SK-N-SH (cell line): ENCODE measurements around the gene OGN. TPM values are rescaled to one million over a fixed set of nuclear protein-coding genes. Genes with fewer than 3 reads are reported as not detected.

Experiments used
- CTCF ChIA-PET: fragments of 300-600, 350-600 bp; formaldehyde crosslinking; extraction: SDS; loops from one replicate; lab custom pipeline; 2021; lab: Yijun Ruan, JAX
- POLR2A ChIA-PET: fragments of 350-600 bp; sonication (Branson Sonifier 250); formaldehyde crosslinking; extraction: SDS; loops from one replicate; lab custom pipeline; 2020; ENCODE audit warnings: antibody characterized with exemption, inconsistent platforms; lab: Yijun Ruan, JAX
- DNase-seq: peaks from one replicate; pipeline ENCODE4 v3.0.0; 2012
- H2AFZ ChIP-seq: fragments of 200-600 bp; sonication (generic); 2 replicates; pipeline ENCODE4 v1.8.1; 2016; ENCODE audit warnings: antibody characterized with exemption, mild to moderate bottlenecking, low read depth
- H3F3A ChIP-seq: fragments of 200-600 bp; sonication (generic); replicated peaks from 2 replicates; pipeline ENCODE3; 2016; ENCODE audit warnings: antibody characterized with exemption, mild to moderate bottlenecking; ENCODE audit not compliant: insufficient read depth
- H3K27ac ChIP-seq, 2 experiments: fragments of 200-500 bp in 1 of 2; fragments of 200-600 bp in 1 of 2; sonication (Bioruptor generic) in 1 of 2; sonication (generic), shearing (Covaris generic) in 1 of 2; 2 replicates each; pipeline versions ENCODE4 v1.5.1 to v1.6.1; 2014 to 2016; ENCODE audit warnings: low read depth in 2 of 2, inconsistent platforms in 1 of 2, low read length in 1 of 2, mild to moderate bottlenecking in 1 of 2, mixed read lengths in 1 of 2
- H3K27me3 ChIP-seq: fragments of 200-600 bp; sonication (generic), shearing (Covaris generic); 2 replicates; pipeline ENCODE4 v1.6.1; 2016; ENCODE audit warnings: mixed run types; ENCODE audit not compliant: insufficient read depth
- H3K36me3 ChIP-seq, 2 experiments: fragments of 200-500 bp in 1 of 2; fragments of 200-600 bp in 1 of 2; sonication (Bioruptor generic) in 1 of 2; sonication (generic) in 1 of 2; replicated peaks in 1 of 2; 2 replicates each; pipeline versions ENCODE3 to v1.5.1; 2014 to 2016; ENCODE audit warnings: low read length in 1 of 2, mild to moderate bottlenecking in 1 of 2; ENCODE audit not compliant: insufficient read depth in 2 of 2, control insufficient read depth in 1 of 2
- H3K4me1 ChIP-seq, 2 experiments: fragments of 200-500 bp in 1 of 2; fragments of 200-600 bp in 1 of 2; sonication (Bioruptor generic) in 1 of 2; sonication (generic), shearing (Covaris generic) in 1 of 2; 2 replicates each; pipeline versions ENCODE4 v1.5.1 to v1.6.1; 2014 to 2016; ENCODE audit warnings: low read depth in 1 of 2, low read length in 1 of 2, mixed run types in 1 of 2; ENCODE audit not compliant: insufficient read depth in 2 of 2, control insufficient read depth in 1 of 2
- H3K4me2 ChIP-seq: fragments of 200-600 bp; sonication (generic), shearing (Covaris generic); 2 replicates; pipeline ENCODE4 v1.6.1; 2017; ENCODE audit warnings: mixed run types
- H3K4me3 ChIP-seq, 2 experiments: fragments of 200-500 bp in 1 of 2; fragments of 200-600 bp in 1 of 2; sonication (Bioruptor generic) in 1 of 2; sonication (generic), shearing (Covaris generic) in 1 of 2; 2 replicates each; pipeline versions ENCODE4 v1.5.1 to v1.8.1; 2014 to 2016; ENCODE audit warnings: low read depth in 2 of 2, inconsistent platforms in 1 of 2, low read length in 1 of 2, mild to moderate bottlenecking in 1 of 2, mixed read lengths in 1 of 2, moderate library complexity in 1 of 2
- H3K79me2 ChIP-seq: fragments of 200-600 bp; sonication (generic); 2 replicates; pipeline ENCODE4 v1.8.1; 2017; ENCODE audit warnings: mild to moderate bottlenecking; ENCODE audit not compliant: insufficient read depth
- H3K9ac ChIP-seq: fragments of 200-600 bp; sonication (generic); 2 replicates; pipeline ENCODE4 v1.6.1; 2017; ENCODE audit warnings: mixed run types
- H3K9me2 ChIP-seq: fragments of 200-600 bp; sonication (generic); 2 replicates; pipeline ENCODE4 v1.6.1; 2017; ENCODE audit warnings: mixed run types
- H3K9me3 ChIP-seq: fragments of 200-600 bp; sonication (generic); 2 replicates; pipeline ENCODE4 v1.6.1; 2017; ENCODE audit warnings: mixed run types, mild to moderate bottlenecking, moderate library complexity
- H4K20me1 ChIP-seq: fragments of 200-600 bp; sonication (generic); 2 replicates; pipeline ENCODE4 v1.6.1; 2017; ENCODE audit warnings: mild to moderate bottlenecking, mixed run types; ENCODE audit not compliant: insufficient read depth
- ELF1 ChIP-seq: IDR thresholded peaks from 2 replicates; pipeline ENCODE4 v1.4.0; 2012
- FOSL2 ChIP-seq: IDR thresholded peaks from 2 replicates; pipeline ENCODE4 v1.4.0; 2012; ENCODE audit warnings: low read depth, mild to moderate bottlenecking, moderate library complexity, borderline replicate concordance
- FOXM1 ChIP-seq: IDR thresholded peaks from 2 replicates; pipeline ENCODE4 v1.4.0; 2012; ENCODE audit warnings: low read depth, mild to moderate bottlenecking
- GABPA ChIP-seq: IDR thresholded peaks from 2 replicates; pipeline ENCODE4 v1.4.0; 2012; ENCODE audit warnings: low read depth, mild to moderate bottlenecking
- IRF3 ChIP-seq: fragments of 150-350 bp; IDR thresholded peaks from 2 replicates; pipeline ENCODE4 v1.6.1; 2016; ENCODE audit warnings: mild to moderate bottlenecking, low read depth, low read length
- JUND ChIP-seq: IDR thresholded peaks from 2 replicates; pipeline ENCODE4 v1.4.0; 2012
- MAX ChIP-seq: IDR thresholded peaks from 2 replicates; pipeline ENCODE4 v1.4.0; 2012; ENCODE audit warnings: low read depth
- NFIC ChIP-seq: IDR thresholded peaks from 2 replicates; pipeline ENCODE4 v1.4.0; 2012; ENCODE audit warnings: borderline replicate concordance
- NRF1 ChIP-seq: IDR thresholded peaks from 2 replicates; pipeline ENCODE4 v1.6.1; 2012; ENCODE audit warnings: low read depth, mild to moderate bottlenecking, low read length
- POLR2AphosphoS5 ChIP-seq: IDR thresholded peaks from 2 replicates; pipeline ENCODE4 v1.6.1; 2012; ENCODE audit warnings: low read depth, low read length
- RAD21 ChIP-seq: IDR thresholded peaks from 2 replicates; pipeline ENCODE4 v1.6.1; 2012; ENCODE audit warnings: mild to moderate bottlenecking, low read length
- RCOR1 ChIP-seq: fragments of 150-350 bp; IDR thresholded peaks from 2 replicates; pipeline ENCODE4 v1.6.1; 2017; ENCODE audit warnings: antibody characterized with exemption, low read length
- SIN3A ChIP-seq: IDR thresholded peaks from 2 replicates; pipeline ENCODE4 v1.6.1; 2012; ENCODE audit warnings: low read depth, mild to moderate bottlenecking, low read length, moderate library complexity, borderline replicate concordance
- TCF12 ChIP-seq: IDR thresholded peaks from 2 replicates; pipeline ENCODE4 v1.4.0; 2012
- TEAD4 ChIP-seq: IDR thresholded peaks from 2 replicates; pipeline ENCODE4 v1.4.0; 2012; ENCODE audit warnings: mild to moderate bottlenecking, borderline replicate concordance; ENCODE audit not compliant: insufficient read depth
- USF1 ChIP-seq: IDR thresholded peaks from 2 replicates; pipeline ENCODE4 v1.4.0; 2012; ENCODE audit warnings: low read depth, borderline replicate concordance
- USF2 ChIP-seq: fragments of 150-350 bp; IDR thresholded peaks from 2 replicates; pipeline ENCODE4 v1.6.1; 2017; ENCODE audit warnings: antibody characterized with exemption, low read length, low read depth, borderline replicate concordance
- YY1 ChIP-seq: IDR thresholded peaks from 2 replicates; pipeline ENCODE4 v1.4.0; 2012; ENCODE audit warnings: low read depth, mild to moderate bottlenecking
- ZBTB33 ChIP-seq: IDR thresholded peaks from 2 replicates; pipeline ENCODE4 v1.4.0; 2012; ENCODE audit warnings: low read depth, borderline replicate concordance
- WGBS: methylation state at CpG from one replicate; pipeline ENCODE4 v1.1.6; 2017; ENCODE audit warnings: low lambda C conversion rate; 5-methylcytosine and 5-hydroxymethylcytosine counted together
- polyA plus RNA-seq, 3 experiments: library from polyadenylated mRNA; depleted of rRNA; stranded (reverse); fragments of >200 nt; gene quantifications; 2 replicates each; pipeline ENCODE4 v1.2.3, GENCODE V29; 2012

The OGN gene
- polyA plus RNA-seq, 1 of the 3 experiments (the other 2 are of a cell fraction) = 0.03 TPM

GRCh38 chr9:92381775-92382174 lies 22.6 kb downstream of the OGN start:
- ChIA-PET CTCF (interaction anchor here (0.7 kb wide), 1 partner anchor 17 kb away, joined by 3 read pairs; no protein-coding TSS in a partner anchor), POLR2A (no interaction called here)
- DNase-seq = no peak
- Histone ChIP-seq H3K27ac (no peak overlapping the region), H3K9me3 (no peaks in the 10 kb centered on the region), H4K20me1 (no peaks in the 10 kb centered on the region), H3K4me3 (no peak overlapping the region), H3K4me2 (no peak overlapping the region), H3K9me2 (no peaks in the 10 kb centered on the region), H3K79me2 (no peaks in the 10 kb centered on the region), H3F3A (peaks cover 29% of the 10 kb centered on the region), H3K4me1 (peaks cover 6 to 31% of the 10 kb centered on the region in 2 experiments; a peak in 3 of 4 replicates), H3K36me3 (no peaks in the 10 kb centered on the region), H2AFZ (no peak overlapping the region), H3K9ac (no peak overlapping the region), H3K27me3 (no peaks in the 10 kb centered on the region)
- TF ChIP-seq TCF12 = no peak
- no peak for TF ChIP-seq ZBTB33
- TF ChIP-seq FOXM1 = no peak
- TF ChIP-seq RCOR1 = no peak
- TF ChIP-seq IRF3 = no peak
- TF ChIP-seq YY1 = no peak
- TF ChIP-seq MAX = no peak
- TF ChIP-seq POLR2AphosphoS5 = no peak
- no peak for TF ChIP-seq USF1
- no peak for TF ChIP-seq NRF1
- TF ChIP-seq NFIC = no peak
- no peak for TF ChIP-seq GABPA
- TF ChIP-seq USF2 = no peak
- TF ChIP-seq TEAD4 = no peak
- TF ChIP-seq JUND = no peak
- no peak for TF ChIP-seq FOSL2
- TF ChIP-seq ELF1 = no peak
- TF ChIP-seq RAD21 = no peak
- TF ChIP-seq SIN3A = no peak
- WGBS = 93% methylated on average over 2 of the region's 2 CpGs
